Choroid plexus epithelial cell (primary cell): ENCODE measurements around the gene GPR50.

ENCODE experiments used
- DNase-seq: peaks from one replicate; pipeline ENCODE4 v3.0.0-alpha.2; 2010; ENCODE audit warnings: low read depth
- H3K4me3 ChIP-seq: 2 replicates; pipeline ENCODE4 v1.5.1; 2011; ENCODE audit warnings: low read depth, mild to moderate bottlenecking, control low read depth, low read length, moderate library complexity
- TF ChIP-seq, protein P1 (sequence below): conservative IDR thresholded peaks from 2 replicates; pipeline ENCODE4 v1.5.1; 2011; ENCODE audit warnings: low read depth, mild to moderate bottlenecking, control low read depth, inconsistent platforms, low read length, moderate library complexity

The GPR50 gene

DNA sequence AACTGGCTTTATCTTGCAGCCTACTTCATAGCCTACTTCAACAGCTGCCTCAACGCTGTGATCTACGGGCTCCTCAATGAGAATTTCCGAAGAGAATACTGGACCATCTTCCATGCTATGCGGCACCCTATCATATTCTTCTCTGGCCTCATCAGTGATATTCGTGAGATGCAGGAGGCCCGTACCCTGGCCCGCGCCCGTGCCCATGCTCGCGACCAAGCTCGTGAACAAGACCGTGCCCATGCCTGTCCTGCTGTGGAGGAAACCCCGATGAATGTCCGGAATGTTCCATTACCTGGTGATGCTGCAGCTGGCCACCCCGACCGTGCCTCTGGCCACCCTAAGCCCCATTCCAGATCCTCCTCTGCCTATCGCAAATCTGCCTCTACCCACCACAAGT lies 4.0 kb downstream of the GPR50 start:
- TF ChIP-seq, protein P1, sequence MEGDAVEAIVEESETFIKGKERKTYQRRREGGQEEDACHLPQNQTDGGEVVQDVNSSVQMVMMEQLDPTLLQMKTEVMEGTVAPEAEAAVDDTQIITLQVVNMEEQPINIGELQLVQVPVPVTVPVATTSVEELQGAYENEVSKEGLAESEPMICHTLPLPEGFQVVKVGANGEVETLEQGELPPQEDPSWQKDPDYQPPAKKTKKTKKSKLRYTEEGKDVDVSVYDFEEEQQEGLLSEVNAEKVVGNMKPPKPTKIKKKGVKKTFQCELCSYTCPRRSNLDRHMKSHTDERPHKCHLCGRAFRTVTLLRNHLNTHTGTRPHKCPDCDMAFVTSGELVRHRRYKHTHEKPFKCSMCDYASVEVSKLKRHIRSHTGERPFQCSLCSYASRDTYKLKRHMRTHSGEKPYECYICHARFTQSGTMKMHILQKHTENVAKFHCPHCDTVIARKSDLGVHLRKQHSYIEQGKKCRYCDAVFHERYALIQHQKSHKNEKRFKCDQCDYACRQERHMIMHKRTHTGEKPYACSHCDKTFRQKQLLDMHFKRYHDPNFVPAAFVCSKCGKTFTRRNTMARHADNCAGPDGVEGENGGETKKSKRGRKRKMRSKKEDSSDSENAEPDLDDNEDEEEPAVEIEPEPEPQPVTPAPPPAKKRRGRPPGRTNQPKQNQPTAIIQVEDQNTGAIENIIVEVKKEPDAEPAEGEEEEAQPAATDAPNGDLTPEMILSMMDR = no peak
- no peak for DNase-seq
- H3K4me3 ChIP-seq = no peak overlapping the region

DNA sequence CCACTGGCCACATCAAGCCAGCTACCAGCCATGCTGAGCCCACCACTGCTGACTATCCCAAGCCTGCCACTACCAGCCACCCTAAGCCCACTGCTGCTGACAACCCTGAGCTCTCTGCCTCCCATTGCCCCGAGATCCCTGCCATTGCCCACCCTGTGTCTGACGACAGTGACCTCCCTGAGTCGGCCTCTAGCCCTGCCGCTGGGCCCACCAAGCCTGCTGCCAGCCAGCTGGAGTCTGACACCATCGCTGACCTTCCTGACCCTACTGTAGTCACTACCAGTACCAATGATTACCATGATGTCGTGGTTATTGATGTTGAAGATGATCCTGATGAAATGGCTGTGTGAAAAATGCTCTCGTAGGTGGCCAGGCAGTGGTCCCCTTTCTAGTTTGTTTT lies 4.7 kb downstream of the GPR50 start:
- no peak for DNase-seq
- no peak overlapping the region for H3K4me3 ChIP-seq
- TF ChIP-seq, protein P1 = no peak

DNA sequence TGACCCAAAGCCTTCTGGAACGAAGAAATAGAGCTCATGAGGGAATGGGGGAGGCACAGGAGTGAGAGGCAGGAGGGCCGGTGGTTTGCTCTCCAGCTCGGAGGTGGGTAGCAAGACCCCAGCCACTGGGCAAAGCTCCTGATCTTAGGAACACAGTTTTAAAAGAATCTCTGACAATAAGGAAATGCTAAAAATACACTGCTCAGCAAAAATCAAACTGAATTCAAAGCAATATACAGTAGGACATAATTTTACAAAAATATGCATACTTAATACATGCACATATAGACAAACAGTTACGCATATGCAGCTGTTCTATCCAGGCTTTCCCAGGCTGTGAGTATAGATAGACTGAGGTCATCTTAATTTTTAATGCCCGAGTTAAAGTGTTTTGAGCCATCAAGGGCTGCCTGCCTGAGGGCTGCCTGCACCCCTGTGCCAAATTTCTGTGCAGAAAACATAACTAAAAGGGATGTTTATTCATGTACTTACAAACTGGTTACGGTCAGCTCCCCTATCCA lies 6.9 kb downstream of the GPR50 start:
- TF ChIP-seq, protein P1 = no peak
- DNase-seq = no peak
- H3K4me3 ChIP-seq = no peak overlapping the region

DNA sequence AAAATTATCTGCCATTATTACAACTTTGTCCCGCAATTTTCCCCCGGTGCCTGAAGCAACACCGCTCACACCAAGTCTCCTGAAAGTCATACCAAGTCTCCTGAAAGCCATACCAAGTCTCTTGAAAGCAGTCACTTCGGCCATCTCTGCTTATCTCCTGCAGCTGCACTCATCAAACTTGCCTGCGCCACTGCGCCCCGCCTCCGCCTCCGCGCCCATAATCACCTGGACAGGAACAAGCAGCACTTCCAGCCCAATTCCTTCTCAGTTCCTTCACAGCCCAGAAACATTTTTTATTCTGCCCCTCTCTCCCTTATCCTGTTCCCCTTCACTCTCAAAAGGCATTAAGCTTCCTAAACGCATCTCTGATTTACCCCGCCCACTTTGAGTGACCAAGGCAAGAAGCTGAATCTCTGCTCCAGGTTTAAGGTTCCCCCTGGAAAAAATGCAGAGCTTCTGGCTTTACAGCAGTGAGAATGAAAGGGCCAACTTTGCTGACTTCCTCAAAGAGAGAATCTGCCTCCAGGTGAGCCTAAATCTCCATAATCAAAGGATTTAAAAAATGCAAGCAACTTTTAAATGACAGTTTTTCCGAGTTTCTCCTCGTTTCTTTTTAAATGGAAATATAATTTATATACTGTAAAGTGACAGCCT lies 7.7 kb downstream of the GPR50 start:
- no peak for DNase-seq
- TF ChIP-seq, protein P1 = no peak
- no peak overlapping the region for H3K4me3 ChIP-seq

DNA sequence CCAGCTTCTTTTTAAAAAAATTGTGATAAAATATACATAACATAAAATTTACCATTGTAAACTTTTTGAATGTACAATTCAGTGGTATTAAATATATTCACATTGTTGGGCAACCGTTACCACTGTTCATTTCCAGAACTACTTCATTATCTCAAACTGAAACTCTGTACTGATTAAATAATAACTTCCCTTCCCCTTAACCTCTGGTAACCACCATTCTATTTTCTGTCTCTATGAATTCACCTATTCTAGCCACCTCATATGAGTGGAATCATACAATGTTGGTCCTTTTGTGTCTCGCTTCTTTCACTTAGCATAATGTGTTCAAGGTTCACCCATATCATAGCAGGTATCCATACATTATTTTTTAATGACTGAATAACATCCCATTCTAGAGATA lies 8.3 kb downstream of the GPR50 start:
- DNase-seq = no peak
- no peak overlapping the region for H3K4me3 ChIP-seq
- TF ChIP-seq, protein P1 = no peak

DNA sequence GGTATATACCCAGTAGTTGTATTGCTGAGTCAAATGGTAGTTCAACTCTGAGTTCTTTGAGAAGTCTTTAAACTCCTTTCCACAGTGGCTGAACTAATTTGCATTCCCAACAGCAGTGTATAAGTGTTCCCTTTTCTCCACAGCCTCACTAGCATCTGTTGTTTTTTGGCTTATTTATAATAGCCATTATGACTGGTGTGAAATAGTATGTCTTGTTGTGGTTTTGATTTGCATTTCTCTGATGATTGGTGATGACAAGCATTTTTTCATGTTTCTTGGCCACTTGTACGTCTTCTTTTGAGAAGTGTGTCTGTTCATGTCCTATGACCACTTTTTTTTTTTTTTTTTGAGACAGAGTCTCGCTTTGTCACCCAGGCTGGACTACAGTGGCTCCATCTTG lies 30.5 kb downstream of the GPR50 start:
- no peak overlapping the region for H3K4me3 ChIP-seq
- no peak for DNase-seq
- TF ChIP-seq, protein P1 = no peak

DNA sequence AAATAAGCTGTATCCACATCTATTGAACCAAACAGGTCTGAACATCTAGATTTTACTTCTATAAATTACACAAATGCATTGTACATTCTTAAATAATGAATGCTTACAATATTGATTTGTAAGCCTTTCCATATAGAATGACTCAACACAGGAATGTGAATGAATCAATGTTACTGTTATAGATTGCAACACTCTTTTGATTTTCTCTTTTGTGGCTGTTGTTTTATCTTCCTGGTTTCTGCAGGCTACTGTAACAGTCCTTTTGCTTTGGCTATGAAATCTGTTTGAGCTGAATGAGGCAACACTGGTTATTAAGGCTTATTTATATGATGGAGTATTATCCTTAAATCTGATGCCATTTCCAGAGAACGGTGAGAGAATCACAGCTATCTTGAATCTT lies 49.5 kb downstream of the GPR50 start:
- DNase-seq = no peak
- no peak overlapping the region for H3K4me3 ChIP-seq
- TF ChIP-seq, protein P1 = no peak
